A673 (cell line): ENCODE measurements around the gene NKX2-4. TPM values are rescaled to one million over a fixed set of nuclear protein-coding genes. Genes with fewer than 3 reads are reported as not detected.

Experiments
- BruUV-seq: library from RNA; stranded (reverse); fragments of 400-500 nt; replicated peaks from 2 replicates; lab custom pipeline; 2021; lab: Mats Ljungman, UMichigan
- CTCF ChIA-PET: fragments of 300-600 bp; sonication (Branson Sonifier 250); formaldehyde crosslinking; loops from one replicate; lab custom pipeline; 2022; ENCODE audit warnings: antibody characterized with exemption; lab: Charles Lee
- POLR2A ChIA-PET: fragments of 300-600 bp; sonication (Branson Sonifier 250); formaldehyde crosslinking; loops from one replicate; lab custom pipeline; 2022; ENCODE audit warnings: antibody characterized with exemption; ENCODE audit not compliant: low non-redundant PET; lab: Charles Lee
- DNase-seq: peaks from one replicate; pipeline ENCODE4 v3.0.0-alpha.2; 2015; ENCODE audit warnings: low spot score
- H3K27ac ChIP-seq: fragments of 200-600 bp; sonication (generic); 2 replicates; pipeline ENCODE4 v1.5.1; 2016; ENCODE audit warnings: mixed run types, low read depth, mild to moderate bottlenecking, mixed read lengths, antibody characterized with exemption, low read length; ENCODE audit not compliant: poor library complexity, severe bottlenecking
- H3K27me3 ChIP-seq: fragments of 200-600 bp; sonication (generic); replicated peaks from 2 replicates; pipeline ENCODE4 v1.6.1; 2017; ENCODE audit warnings: mixed run types, low read depth, mild to moderate bottlenecking, mixed read lengths, antibody characterized with exemption, low read length; ENCODE audit not compliant: insufficient read depth, poor library complexity
- H3K36me3 ChIP-seq: fragments of 200-600 bp; sonication (generic); 2 replicates; pipeline ENCODE4 v1.6.1; 2016; ENCODE audit warnings: mixed run types, mild to moderate bottlenecking, mixed read lengths, antibody characterized with exemption, low read length; ENCODE audit not compliant: insufficient read depth, poor library complexity, severe bottlenecking
- H3K4me1 ChIP-seq: fragments of 200-600 bp; sonication (generic); 2 replicates; pipeline ENCODE4 v1.6.1; 2017; ENCODE audit warnings: mixed run types, mild to moderate bottlenecking, mixed read lengths, antibody characterized with exemption, low read length; ENCODE audit not compliant: insufficient read depth, poor library complexity, severe bottlenecking
- H3K4me3 ChIP-seq: fragments of 200-600 bp; sonication (generic); 2 replicates; pipeline ENCODE4 v1.5.1; 2016; ENCODE audit warnings: low read depth, mixed run types, mild to moderate bottlenecking, mixed read lengths, low read length; ENCODE audit not compliant: poor library complexity, severe bottlenecking
- H3K9me3 ChIP-seq: fragments of 200-600 bp; sonication (generic); 2 replicates; pipeline ENCODE4 v1.6.1; 2016; ENCODE audit warnings: mixed run types, low read depth, mild to moderate bottlenecking, mixed read lengths, antibody characterized with exemption, low read length; ENCODE audit not compliant: poor library complexity, severe bottlenecking
- EZH2 ChIP-seq: fragments of 200-600 bp; sonication (generic); IDR thresholded peaks from 2 replicates; pipeline ENCODE4 v1.6.1; 2017; ENCODE audit warnings: borderline replicate concordance, low read depth, mild to moderate bottlenecking, mixed read lengths, antibody characterized with exemption, low read length; ENCODE audit not compliant: poor library complexity, severe bottlenecking
- intact Hi-C: fragments of 100-400 bp; cut with micrococcal nuclease; formaldehyde crosslinking; loops from one replicate; pipeline ENCODE4 v1.10.0; 2022; ENCODE audit not compliant: unreplicated experiment
- total RNA-seq: library from RNA; stranded (reverse); gene quantifications from 2 replicates; pipeline ENCODE4 v1.2.3, GENCODE V29; 2021
- TF ChIP-seq, protein P1 (sequence below): fragments of 300-800, 200-600 bp; sonication (generic); conservative IDR thresholded peaks from 2 replicates; pipeline ENCODE4 v1.5.1; 2017; ENCODE audit warnings: low read depth, mild to moderate bottlenecking, antibody characterized with exemption, low read length, moderate library complexity, mixed read lengths

NKX2-4 gene
- total RNA-seq, 1 experiment from 2014 or later: 0.13 TPM

GRCh38 chr20:21396599-21397340 is 556 bp downstream of the NKX2-4 start:
- H3K4me1 ChIP-seq: no peaks in the 10 kb centered on the region
- POLR2A ChIA-PET: no interaction called here
- peak; percentile 37 for DNase-seq
- BruUV-seq: no TSS peak
- H3K36me3 ChIP-seq: no peaks in the 10 kb centered on the region
- H3K27me3 ChIP-seq: peaks cover 81% of the 10 kb centered on the region
- H3K4me3 ChIP-seq: peak overlapping the region; percentile 37
- peak; percentile 19 for TF ChIP-seq EZH2
- TF ChIP-seq, protein P1, sequence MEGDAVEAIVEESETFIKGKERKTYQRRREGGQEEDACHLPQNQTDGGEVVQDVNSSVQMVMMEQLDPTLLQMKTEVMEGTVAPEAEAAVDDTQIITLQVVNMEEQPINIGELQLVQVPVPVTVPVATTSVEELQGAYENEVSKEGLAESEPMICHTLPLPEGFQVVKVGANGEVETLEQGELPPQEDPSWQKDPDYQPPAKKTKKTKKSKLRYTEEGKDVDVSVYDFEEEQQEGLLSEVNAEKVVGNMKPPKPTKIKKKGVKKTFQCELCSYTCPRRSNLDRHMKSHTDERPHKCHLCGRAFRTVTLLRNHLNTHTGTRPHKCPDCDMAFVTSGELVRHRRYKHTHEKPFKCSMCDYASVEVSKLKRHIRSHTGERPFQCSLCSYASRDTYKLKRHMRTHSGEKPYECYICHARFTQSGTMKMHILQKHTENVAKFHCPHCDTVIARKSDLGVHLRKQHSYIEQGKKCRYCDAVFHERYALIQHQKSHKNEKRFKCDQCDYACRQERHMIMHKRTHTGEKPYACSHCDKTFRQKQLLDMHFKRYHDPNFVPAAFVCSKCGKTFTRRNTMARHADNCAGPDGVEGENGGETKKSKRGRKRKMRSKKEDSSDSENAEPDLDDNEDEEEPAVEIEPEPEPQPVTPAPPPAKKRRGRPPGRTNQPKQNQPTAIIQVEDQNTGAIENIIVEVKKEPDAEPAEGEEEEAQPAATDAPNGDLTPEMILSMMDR: no peak
- intact Hi-C loops: loop anchor here (10.0 kb wide), 1 partner anchor 532 kb away; no protein-coding TSS in a partner anchor
- no peak overlapping the region for H3K27ac ChIP-seq
- no peaks in the 10 kb centered on the region for H3K9me3 ChIP-seq
- CTCF ChIA-PET: no interaction called here

DNA sequence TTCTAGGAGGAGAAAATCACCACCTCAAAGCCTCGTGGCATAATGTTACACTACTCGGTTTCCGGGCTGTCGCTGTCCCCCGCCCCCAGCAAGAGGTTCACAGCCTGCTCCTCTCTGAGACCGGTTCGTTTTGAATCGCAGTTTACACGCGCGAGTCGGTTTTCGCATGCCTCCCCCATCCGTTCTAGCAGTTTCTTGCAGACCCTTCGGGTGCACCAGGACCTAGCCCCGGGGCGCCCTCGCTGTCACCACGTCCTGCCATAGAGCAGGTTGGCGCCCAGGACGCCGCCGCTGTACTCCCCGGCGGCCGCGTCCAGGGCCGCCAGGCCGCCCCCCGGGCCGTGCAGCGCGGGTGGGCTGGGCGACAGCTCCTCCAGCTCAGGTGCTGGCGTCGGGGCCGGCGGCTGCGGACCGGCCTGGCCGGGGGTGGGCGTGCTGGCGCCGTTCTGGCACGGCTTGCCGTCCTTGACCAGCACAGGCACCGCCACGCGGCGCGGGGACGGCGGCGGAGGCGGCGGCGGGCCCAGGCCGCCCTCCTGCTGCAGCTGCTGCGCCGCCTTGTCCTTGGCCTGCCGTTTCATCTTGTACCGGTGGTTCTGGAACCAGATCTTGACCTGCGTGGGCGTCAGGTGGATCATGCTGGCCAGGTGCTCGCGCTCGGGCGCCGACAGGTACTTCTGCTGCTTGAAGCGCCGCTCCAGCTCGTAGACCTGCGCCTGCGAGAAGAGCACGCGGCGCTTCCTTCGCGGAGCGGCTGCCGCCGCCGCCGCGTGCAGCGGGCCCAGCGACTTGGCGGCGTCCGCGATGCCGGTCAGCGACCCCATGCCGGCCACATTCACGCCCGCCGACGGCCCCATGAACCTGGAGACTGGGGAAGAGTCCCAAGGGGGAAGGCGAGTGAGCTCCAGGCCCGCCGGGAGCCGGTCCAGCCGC is 1.4 kb downstream of the NKX2-4 start:
- peaks cover 73% of the 10 kb centered on the region for H3K27me3 ChIP-seq
- BruUV-seq: no TSS peak
- H3K9me3 ChIP-seq: no peaks in the 10 kb centered on the region
- peak overlapping the region; percentile 37 for H3K4me3 ChIP-seq
- H3K36me3 ChIP-seq: no peaks in the 10 kb centered on the region
- ChIA-PET CTCF (no interaction called here), POLR2A (no interaction called here)
- H3K4me1 ChIP-seq: no peaks in the 10 kb centered on the region
- no peak overlapping the region for H3K27ac ChIP-seq
- no peak for DNase-seq
- intact Hi-C loops: loop anchor here (10.0 kb wide), 1 partner anchor 531 kb away; no protein-coding TSS in a partner anchor
- peak; percentile 31 for TF ChIP-seq EZH2
- TF ChIP-seq, protein P1: no peak

DNA sequence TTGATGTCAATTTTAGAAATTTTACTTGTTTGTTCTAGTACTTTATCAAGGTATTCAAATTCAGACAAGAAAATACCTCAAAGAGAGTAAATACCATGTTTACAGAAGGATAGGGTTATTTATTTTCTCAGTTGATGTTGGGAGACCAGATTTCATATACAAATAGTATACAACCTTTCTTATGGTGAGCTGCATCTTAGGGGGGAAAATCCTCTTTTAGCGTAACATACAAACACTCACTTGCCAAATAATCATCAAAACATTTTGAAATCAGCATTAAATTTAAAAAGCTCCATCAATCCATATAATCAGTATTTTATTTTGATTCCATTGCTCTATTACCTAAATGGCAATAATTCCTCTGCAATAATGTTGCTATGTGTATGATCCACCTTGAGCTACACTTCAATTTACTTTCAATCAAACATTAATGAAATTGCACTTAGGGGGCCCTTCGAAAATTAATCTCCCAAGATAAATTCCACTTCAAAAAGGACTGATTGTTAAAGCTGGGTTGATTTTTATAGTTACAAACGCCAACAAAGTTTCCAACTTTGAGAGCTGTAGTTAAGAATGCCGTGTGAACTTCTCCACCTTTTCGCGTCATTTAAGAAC is 2.2 kb downstream of the NKX2-4 start:
- POLR2A ChIA-PET: no interaction called here

More for the DNA sequence above, 2.2 kb downstream of the NKX2-4 start:
- no TSS peak for BruUV-seq
- CTCF ChIA-PET: no interaction called here
- no peak for DNase-seq
- peak; percentile 31 for TF ChIP-seq EZH2
- TF ChIP-seq, protein P1: no peak
- no peak overlapping the region for H3K27ac ChIP-seq
- H3K27me3 ChIP-seq: peaks cover 65% of the 10 kb centered on the region
- H3K4me3 ChIP-seq: no peak overlapping the region
- H3K9me3 ChIP-seq: no peaks in the 10 kb centered on the region
- intact Hi-C loops: loop anchor here (10.0 kb wide), 1 partner anchor 530 kb away; no protein-coding TSS in a partner anchor
- no peaks in the 10 kb centered on the region for H3K4me1 ChIP-seq
- no peaks in the 10 kb centered on the region for H3K36me3 ChIP-seq
